ENCODE results near the gene CYS1.
"Not testable (repeated sequence)": the region's sequence is repeated elsewhere in the genome, so short reads cannot be mapped to it uniquely, and the experiment has no call there.

Gene CYS1

DNA sequence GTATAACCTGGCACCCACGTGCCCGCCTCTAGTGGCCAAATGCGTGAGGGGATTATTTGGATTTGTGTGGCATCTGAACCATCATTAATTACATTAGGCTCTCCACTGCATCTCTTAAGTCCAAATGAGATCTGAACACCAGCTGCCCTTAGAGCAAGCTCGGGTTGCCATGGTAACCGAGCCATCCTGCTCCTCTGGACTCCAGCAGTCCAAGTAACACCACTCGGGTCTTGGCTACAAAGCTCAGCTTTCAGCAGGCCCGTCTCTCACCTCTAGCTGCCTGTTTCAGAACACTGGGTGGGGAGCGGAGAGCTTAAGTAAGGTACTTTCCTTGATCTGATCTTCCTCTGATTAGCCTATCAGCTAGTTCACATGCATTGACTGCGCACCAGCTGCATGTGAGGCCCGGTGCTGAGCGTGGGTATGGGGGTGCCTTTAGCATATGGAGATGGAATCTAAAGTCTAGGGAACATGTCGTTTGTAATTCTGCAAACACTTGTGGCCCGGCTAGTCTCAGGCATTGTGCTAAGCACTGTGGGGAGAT lies 14.1 kb upstream of the CYS1 start:
- no peak overlapping the region for H3K9ac ChIP-seq (ENCODE audit: low read length in 2 of 2)
- no peak overlapping the region for H3K27ac ChIP-seq (ENCODE audit: low read length)
- no peak overlapping the region for H3K4me3 ChIP-seq (ENCODE audit: low read length in 2 of 2)
- no peaks in the 10 kb centered on the region for H3K9me3 ChIP-seq (ENCODE audit: control insufficient read depth in 2 of 2, low read length in 2 of 2)
- H3K4me1 ChIP-seq (ENCODE audit: control insufficient read depth, insufficient read depth, low read length), result peaks cover 7% of the 10 kb centered on the region
- H3K36me3 ChIP-seq (ENCODE audit: control insufficient read depth in 2 of 2, insufficient read depth in 2 of 2, low read length in 2 of 2), result no peaks in the 10 kb centered on the region
- H3K27me3 ChIP-seq (ENCODE audit: control insufficient read depth in 1 of 2, insufficient read depth in 2 of 2, low read length in 2 of 2), result peaks cover 6% of the 10 kb centered on the region in 2 donors

GRCh38 chr2:10091889-10092244 lies 11.7 kb upstream of the CYS1 start:
- peak overlapping the region in 1 of 2 donors; percentile 49 for H3K4me3 ChIP-seq (ENCODE audit: low read length in 2 of 2)
- H3K9me3 ChIP-seq (ENCODE audit: control insufficient read depth in 2 of 2, low read length in 2 of 2); H3K4me1 ChIP-seq (ENCODE audit: control insufficient read depth, insufficient read depth, low read length); H3K27ac ChIP-seq (ENCODE audit: low read length); H3K36me3 ChIP-seq (ENCODE audit: control insufficient read depth in 2 of 2, insufficient read depth in 2 of 2, low read length in 2 of 2); H3K27me3 ChIP-seq (ENCODE audit: control insufficient read depth in 1 of 2, insufficient read depth in 2 of 2, low read length in 2 of 2); H3K9ac ChIP-seq (ENCODE audit: low read length in 2 of 2): not testable (repeated sequence)

- Histone ChIP-seq H3K9me3 (ENCODE audit: control insufficient read depth in 2 of 2, low read length in 2 of 2) (no peaks in the 10 kb centered on the region), H3K4me1 (ENCODE audit: control insufficient read depth, insufficient read depth, low read length) (peaks cover 9% of the 10 kb centered on the region), H3K36me3 (ENCODE audit: control insufficient read depth in 2 of 2, insufficient read depth in 2 of 2, low read length in 2 of 2) (no peaks in the 10 kb centered on the region), H3K4me3 (ENCODE audit: low read length in 2 of 2) (peak overlapping the region; percentile 7 to 49), H3K27ac (ENCODE audit: low read length) (no peak overlapping the region), H3K9ac (ENCODE audit: low read length in 2 of 2) (no peak overlapping the region), H3K27me3 (ENCODE audit: control insufficient read depth in 1 of 2, insufficient read depth in 2 of 2, low read length in 2 of 2) (peaks cover 6% of the 10 kb centered on the region in 2 donors)
Observed at GRCh38 chr2:10091182-10091888, 11.1 kb upstream of the CYS1 start.

- Histone ChIP-seq H3K4me1 (ENCODE audit: control insufficient read depth, insufficient read depth, low read length) (peaks cover 9% of the 10 kb centered on the region), H3K36me3 (ENCODE audit: control insufficient read depth in 2 of 2, insufficient read depth in 2 of 2, low read length in 2 of 2) (no peaks in the 10 kb centered on the region), H3K9ac (ENCODE audit: low read length in 2 of 2) (no peak overlapping the region), H3K27ac (ENCODE audit: low read length) (no peak overlapping the region), H3K4me3 (ENCODE audit: low read length in 2 of 2) (no peak overlapping the region), H3K27me3 (ENCODE audit: control insufficient read depth in 1 of 2, insufficient read depth in 2 of 2, low read length in 2 of 2) (peaks cover 6% of the 10 kb centered on the region in 2 donors), H3K9me3 (ENCODE audit: control insufficient read depth in 2 of 2, low read length in 2 of 2) (no peaks in the 10 kb centered on the region)
Observed at GRCh38 chr2:10089565-10090190, 9.5 kb upstream of the CYS1 start.

- H3K27me3 ChIP-seq (ENCODE audit: control insufficient read depth in 1 of 2, insufficient read depth in 2 of 2, low read length in 2 of 2), result peaks cover 3 to 6% of the 10 kb centered on the region in 2 donors
Observed at GRCh38 chr2:10087360-10087759, 7.1 kb upstream of the CYS1 start.

GRCh38 chr2:10086950-10087349 lies 6.7 kb upstream of the CYS1 start:
- Histone ChIP-seq H3K4me3 (ENCODE audit: low read length in 2 of 2) (no peak overlapping the region), H3K36me3 (ENCODE audit: control insufficient read depth in 2 of 2, insufficient read depth in 2 of 2, low read length in 2 of 2) (no peaks in the 10 kb centered on the region), H3K9ac (ENCODE audit: low read length in 2 of 2) (no peak overlapping the region), H3K27ac (ENCODE audit: low read length) (no peak overlapping the region), H3K9me3 (ENCODE audit: control insufficient read depth in 2 of 2, low read length in 2 of 2) (no peaks in the 10 kb centered on the region), H3K27me3 (ENCODE audit: control insufficient read depth in 1 of 2, insufficient read depth in 2 of 2, low read length in 2 of 2) (peaks cover 3 to 6% of the 10 kb centered on the region in 2 donors), H3K4me1 (ENCODE audit: control insufficient read depth, insufficient read depth, low read length) (peaks cover 28% of the 10 kb centered on the region)

More at GRCh38 chr2:10087360-10087759, 7.1 kb upstream of the CYS1 start:
- Histone ChIP-seq H3K9me3 (ENCODE audit: control insufficient read depth in 2 of 2, low read length in 2 of 2) (no peaks in the 10 kb centered on the region), H3K27ac (ENCODE audit: low read length) (no peak overlapping the region), H3K9ac (ENCODE audit: low read length in 2 of 2) (no peak overlapping the region), H3K4me3 (ENCODE audit: low read length in 2 of 2) (no peak overlapping the region), H3K4me1 (ENCODE audit: control insufficient read depth, insufficient read depth, low read length) (peaks cover 28% of the 10 kb centered on the region), H3K36me3 (ENCODE audit: control insufficient read depth in 2 of 2, insufficient read depth in 2 of 2, low read length in 2 of 2) (no peaks in the 10 kb centered on the region)

GRCh38 chr2:10085668-10086059 lies 5.5 kb upstream of the CYS1 start:
- no peaks in the 10 kb centered on the region for H3K9me3 ChIP-seq (ENCODE audit: control insufficient read depth in 2 of 2, low read length in 2 of 2)
- H3K27ac ChIP-seq (ENCODE audit: low read length), result no peak overlapping the region
- H3K4me3 ChIP-seq (ENCODE audit: low read length in 2 of 2), result no peak overlapping the region
- H3K4me1 ChIP-seq (ENCODE audit: control insufficient read depth, insufficient read depth, low read length), result peaks cover 27% of the 10 kb centered on the region
- H3K36me3 ChIP-seq (ENCODE audit: control insufficient read depth in 2 of 2, insufficient read depth in 2 of 2, low read length in 2 of 2), result no peaks in the 10 kb centered on the region
- H3K9ac ChIP-seq (ENCODE audit: low read length in 2 of 2), result no peak overlapping the region
- H3K27me3 ChIP-seq (ENCODE audit: control insufficient read depth in 1 of 2, insufficient read depth in 2 of 2, low read length in 2 of 2), result no peaks in the 10 kb centered on the region

GRCh38 chr2:10085043-10085667 lies 4.9 kb upstream of the CYS1 start:
- Histone ChIP-seq H3K9me3 (ENCODE audit: control insufficient read depth in 2 of 2, low read length in 2 of 2) (no peaks in the 10 kb centered on the region), H3K4me1 (ENCODE audit: control insufficient read depth, insufficient read depth, low read length) (peaks cover 31% of the 10 kb centered on the region), H3K9ac (ENCODE audit: low read length in 2 of 2) (no peak overlapping the region), H3K36me3 (ENCODE audit: control insufficient read depth in 2 of 2, insufficient read depth in 2 of 2, low read length in 2 of 2) (no peaks in the 10 kb centered on the region), H3K4me3 (ENCODE audit: low read length in 2 of 2) (no peak overlapping the region), H3K27ac (ENCODE audit: low read length) (no peak overlapping the region), H3K27me3 (ENCODE audit: control insufficient read depth in 1 of 2, insufficient read depth in 2 of 2, low read length in 2 of 2) (no peaks in the 10 kb centered on the region)

GRCh38 chr2:10084223-10084865 lies 4.1 kb upstream of the CYS1 start:
- Histone ChIP-seq H3K27ac (ENCODE audit: low read length) (no peak overlapping the region), H3K36me3 (ENCODE audit: control insufficient read depth in 2 of 2, insufficient read depth in 2 of 2, low read length in 2 of 2) (no peaks in the 10 kb centered on the region), H3K27me3 (ENCODE audit: control insufficient read depth in 1 of 2, insufficient read depth in 2 of 2, low read length in 2 of 2) (no peaks in the 10 kb centered on the region), H3K4me3 (ENCODE audit: low read length in 2 of 2) (no peak overlapping the region), H3K9ac (ENCODE audit: low read length in 2 of 2) (no peak overlapping the region), H3K4me1 (ENCODE audit: control insufficient read depth, insufficient read depth, low read length) (peaks cover 32% of the 10 kb centered on the region), H3K9me3 (ENCODE audit: control insufficient read depth in 2 of 2, low read length in 2 of 2) (no peaks in the 10 kb centered on the region)

DNA sequence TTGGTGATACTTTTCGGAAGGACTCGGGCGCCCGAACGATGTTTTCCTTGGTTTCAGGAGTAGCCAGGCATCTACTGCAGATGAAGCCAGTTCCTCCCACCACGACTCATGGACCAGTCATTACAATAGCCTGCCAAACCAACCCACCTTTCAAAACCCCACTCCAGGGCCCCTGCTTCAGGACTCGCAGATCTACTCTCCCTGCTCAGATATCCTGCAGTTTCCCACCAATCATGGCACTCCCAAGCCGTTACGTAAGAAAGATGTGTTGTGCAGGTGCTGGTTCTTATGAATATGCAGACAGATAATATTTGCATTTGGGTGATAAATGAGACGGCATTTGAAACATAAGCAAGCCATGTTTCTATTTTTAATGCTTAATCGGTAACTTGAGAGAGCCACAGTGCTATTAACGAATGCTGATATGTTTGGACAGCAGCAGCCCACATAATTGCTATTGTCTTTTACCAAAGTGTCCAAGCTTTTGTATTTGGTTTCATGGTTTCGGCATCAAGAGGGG lies 3.5 kb upstream of the CYS1 start:
- Histone ChIP-seq H3K36me3 (ENCODE audit: control insufficient read depth in 2 of 2, insufficient read depth in 2 of 2, low read length in 2 of 2) (no peaks in the 10 kb centered on the region), H3K9ac (ENCODE audit: low read length in 2 of 2) (peak overlapping the region in 1 of 2 donors; percentile 2), H3K4me3 (ENCODE audit: low read length in 2 of 2) (peak overlapping the region; percentile 35 to 36), H3K27ac (ENCODE audit: low read length) (peak overlapping the region; percentile 55), H3K4me1 (ENCODE audit: control insufficient read depth, insufficient read depth, low read length) (peaks cover 38% of the 10 kb centered on the region), H3K27me3 (ENCODE audit: control insufficient read depth in 1 of 2, insufficient read depth in 2 of 2, low read length in 2 of 2) (no peaks in the 10 kb centered on the region), H3K9me3 (ENCODE audit: control insufficient read depth in 2 of 2, low read length in 2 of 2) (no peaks in the 10 kb centered on the region)
